Right lobe of liver (tissue), 6 donors: Measurements from ENCODE around the gene NBPF11. TPM values are rescaled to one million over a fixed set of nuclear protein-coding genes. Genes with fewer than 3 reads are reported as not detected.

Experiments
- ATAC-seq, 4 donors: fragments of 200-7000 bp; cut with Tn5 transposase; one replicate each; pipeline ENCODE4 v1.9.1; 2020; ENCODE audit warnings: mild to moderate bottlenecking in 4 of 4, moderate library complexity in 4 of 4
- DNase-seq, 3 donors: peaks; one replicate each; pipeline ENCODE4 v3.0.0-alpha.2; 2020
- H3K27ac ChIP-seq, 3 donors: fragments of 200-600 bp; one replicate each; pipeline ENCODE4 v1.8.0; 2022
- H3K27me3 ChIP-seq, 2 donors: fragments of 200-600 bp; one replicate each; pipeline ENCODE4 v1.8.0; 2022
- H3K36me3 ChIP-seq, 4 donors: fragments of 200-600 bp; sonication (generic) in 1 of 4; one replicate each; pipeline versions ENCODE4 v1.5.1 to v1.8.0; 2017 to 2022; ENCODE audit warnings: control low read depth in 1 of 4
- H3K4me1 ChIP-seq, 4 donors: fragments of 200-600 bp; sonication (generic) in 1 of 4; one replicate each; pipeline versions ENCODE4 v1.5.1 to v1.8.0; 2017 to 2022; ENCODE audit warnings: control low read depth in 1 of 4
- H3K4me3 ChIP-seq, 3 donors: fragments of 200-600 bp; one replicate each; pipeline ENCODE4 v1.8.0; 2022
- H3K9me3 ChIP-seq, 4 donors: fragments of 200-600 bp; sonication (generic) in 1 of 4; one replicate each; pipeline versions ENCODE4 v1.5.1 to v1.8.0; 2017 to 2022; ENCODE audit warnings: control low read depth in 1 of 4
- POLR2A ChIP-seq: fragments of 450-650 bp; IDR thresholded peaks from one replicate; pipeline ENCODE4 v1.6.1; 2017; ENCODE audit warnings: antibody characterized with exemption, mild to moderate bottlenecking
- WGBS: methylation state at CpG from one replicate; pipeline ENCODE4 v1.1.6; 2018; ENCODE audit warnings: low coverage, low lambda C conversion rate; ENCODE audit not compliant: insufficient coverage; ENCODE audit errors: missing lambda C conversion rate; 5-methylcytosine and 5-hydroxymethylcytosine counted together
- intact Hi-C, 2 donors: fragments of 100-400 bp; cut with DNase I; formaldehyde crosslinking; loops; one replicate each; pipeline versions ENCODE4 v1.11.2 to v1.14.1; 2022
- total RNA-seq, 6 experiments: library from RNA; depleted of rRNA in 2 of 6; stranded (reverse); fragments of >200 nt in 2 of 6; fragmentation: NEBNext Ultra II Directional in 3 of 6; extraction: Animal tissue kit (Norgen Biotek cat#: 25700) in 3 of 6; gene quantifications; one replicate each; pipeline versions ENCODE4 v1.1.0 to v1.2.4, GENCODE V29; 2016 to 2023
- TF ChIP-seq, protein P1 (sequence below), 4 donors: fragments of 200-600 bp in 3 of 4; fragments of 450-650 bp in 1 of 4; IDR thresholded peaks; one replicate each; pipeline versions ENCODE4 v1.5.1 to v1.8.0; 2016 to 2022; ENCODE audit warnings: antibody characterized with exemption in 4 of 4, mild to moderate bottlenecking in 2 of 4
- donor health status: DM: no; HTN: yes; CAD: no.
- donor health status: DM: no; HTN: no; CAD: no.
- donor health status: DM: no; HTN: no; CAD: no.
- donor health status: DM: no; HTN: yes; CAD: no.
- donor health status: DM: no; HTN: yes; CAD: no.

Gene NBPF11
- total RNA-seq, 6 experiments from 2014 or later = 4.7 to 11.1 (median 8.4) TPM

DNA sequence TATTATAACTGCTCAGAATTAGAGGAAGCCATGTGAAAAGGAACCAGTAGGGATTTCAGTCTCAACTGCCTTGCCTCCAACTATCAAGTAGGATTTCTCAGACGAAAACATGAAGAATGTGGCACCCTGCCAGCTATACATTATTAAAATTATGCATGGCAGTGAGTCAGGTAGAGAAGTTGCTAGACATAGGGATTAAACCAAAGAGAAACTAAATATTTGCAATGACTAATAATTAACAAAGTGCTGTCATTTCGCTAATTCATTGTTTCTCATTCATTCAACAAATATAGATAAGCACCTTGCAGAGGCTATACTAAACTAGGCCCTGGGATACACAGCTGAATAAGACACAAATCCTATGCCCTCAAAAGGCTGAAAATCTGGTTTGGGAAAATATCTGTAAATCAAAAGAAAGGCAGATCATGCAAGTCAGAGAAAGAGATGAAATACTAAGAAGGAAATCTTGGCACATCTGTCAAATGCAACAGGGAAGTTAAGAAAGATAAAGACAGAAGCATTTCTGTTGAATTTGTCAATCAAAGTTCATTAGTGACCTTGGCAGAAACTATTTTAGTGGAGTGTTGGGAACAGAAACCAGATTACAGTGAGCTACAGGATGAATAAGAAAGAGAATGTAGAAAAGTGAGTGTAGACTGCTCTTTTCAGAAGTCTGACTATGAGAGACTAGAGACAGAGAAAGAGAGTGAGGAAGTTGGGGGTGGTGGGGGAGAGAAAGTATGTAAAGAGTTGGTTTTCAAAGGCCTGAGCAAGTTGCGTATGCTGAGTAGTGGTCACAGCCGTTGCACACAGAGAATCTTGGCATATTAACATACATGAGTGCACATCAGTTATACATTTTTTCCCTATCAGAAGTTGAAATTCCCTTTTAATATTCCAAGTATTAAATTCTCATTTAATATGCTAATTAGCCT lies 14.7 kb upstream of the NBPF11 start:
- TF ChIP-seq POLR2A = no peak
- TF ChIP-seq, protein P1, sequence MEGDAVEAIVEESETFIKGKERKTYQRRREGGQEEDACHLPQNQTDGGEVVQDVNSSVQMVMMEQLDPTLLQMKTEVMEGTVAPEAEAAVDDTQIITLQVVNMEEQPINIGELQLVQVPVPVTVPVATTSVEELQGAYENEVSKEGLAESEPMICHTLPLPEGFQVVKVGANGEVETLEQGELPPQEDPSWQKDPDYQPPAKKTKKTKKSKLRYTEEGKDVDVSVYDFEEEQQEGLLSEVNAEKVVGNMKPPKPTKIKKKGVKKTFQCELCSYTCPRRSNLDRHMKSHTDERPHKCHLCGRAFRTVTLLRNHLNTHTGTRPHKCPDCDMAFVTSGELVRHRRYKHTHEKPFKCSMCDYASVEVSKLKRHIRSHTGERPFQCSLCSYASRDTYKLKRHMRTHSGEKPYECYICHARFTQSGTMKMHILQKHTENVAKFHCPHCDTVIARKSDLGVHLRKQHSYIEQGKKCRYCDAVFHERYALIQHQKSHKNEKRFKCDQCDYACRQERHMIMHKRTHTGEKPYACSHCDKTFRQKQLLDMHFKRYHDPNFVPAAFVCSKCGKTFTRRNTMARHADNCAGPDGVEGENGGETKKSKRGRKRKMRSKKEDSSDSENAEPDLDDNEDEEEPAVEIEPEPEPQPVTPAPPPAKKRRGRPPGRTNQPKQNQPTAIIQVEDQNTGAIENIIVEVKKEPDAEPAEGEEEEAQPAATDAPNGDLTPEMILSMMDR (IDR thresholded peaks at IDR 0.05) = no peak
- peaks cover 0 to 6% (median 0%) of the 10 kb centered on the region in 4 donors for H3K4me1 ChIP-seq
- no peak for DNase-seq
- H3K27me3 ChIP-seq = no peaks in the 10 kb centered on the region
- H3K27ac ChIP-seq = no peak overlapping the region
- 67% methylated on average over 4 of the region's 4 CpGs for WGBS
- no peaks in the 10 kb centered on the region for H3K36me3 ChIP-seq
- no peak overlapping the region for H3K4me3 ChIP-seq
- H3K9me3 ChIP-seq = no peaks in the 10 kb centered on the region
- ATAC-seq = peak in 2 of 4 donors; percentile 12 to 71
- intact Hi-C loops = no loop called here

DNA sequence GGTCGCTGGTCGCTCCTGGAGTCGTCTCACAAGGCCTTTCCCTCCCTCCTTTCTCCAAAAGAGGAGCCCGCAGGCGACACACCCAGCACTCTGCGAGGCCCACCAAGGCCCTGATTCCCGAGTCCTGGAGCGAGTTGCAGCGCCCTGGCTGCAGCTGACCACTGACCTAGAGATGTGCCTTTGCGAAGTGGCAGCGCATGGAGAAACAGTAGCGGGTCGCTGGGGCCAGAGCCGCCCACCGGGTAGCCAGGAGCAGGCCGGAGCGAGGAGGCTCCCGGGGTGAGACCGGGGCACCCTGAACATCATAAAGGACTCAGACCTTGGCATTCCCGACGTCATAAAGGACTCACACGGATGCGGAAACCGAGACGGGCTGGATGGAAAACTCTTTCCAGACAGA lies 10.3 kb upstream of the NBPF11 start:
- 90% methylated on average over 4 of the region's 25 CpGs for WGBS
- Histone ChIP-seq H3K36me3 (no peaks in the 10 kb centered on the region), H3K27me3 (peaks cover 0 to 6% of the 10 kb centered on the region in 2 donors), H3K27ac (no peak overlapping the region), H3K4me3 (no peak overlapping the region), H3K9me3 (no peaks in the 10 kb centered on the region), H3K4me1 (peaks cover 0 to 6% (median 0%) of the 10 kb centered on the region in 4 donors)
- intact Hi-C loops = no loop called here
- no peak for DNase-seq
- no peak for TF ChIP-seq POLR2A
- TF ChIP-seq, protein P1 (IDR thresholded peaks at IDR 0.05) = no peak
- no peak for ATAC-seq

DNA sequence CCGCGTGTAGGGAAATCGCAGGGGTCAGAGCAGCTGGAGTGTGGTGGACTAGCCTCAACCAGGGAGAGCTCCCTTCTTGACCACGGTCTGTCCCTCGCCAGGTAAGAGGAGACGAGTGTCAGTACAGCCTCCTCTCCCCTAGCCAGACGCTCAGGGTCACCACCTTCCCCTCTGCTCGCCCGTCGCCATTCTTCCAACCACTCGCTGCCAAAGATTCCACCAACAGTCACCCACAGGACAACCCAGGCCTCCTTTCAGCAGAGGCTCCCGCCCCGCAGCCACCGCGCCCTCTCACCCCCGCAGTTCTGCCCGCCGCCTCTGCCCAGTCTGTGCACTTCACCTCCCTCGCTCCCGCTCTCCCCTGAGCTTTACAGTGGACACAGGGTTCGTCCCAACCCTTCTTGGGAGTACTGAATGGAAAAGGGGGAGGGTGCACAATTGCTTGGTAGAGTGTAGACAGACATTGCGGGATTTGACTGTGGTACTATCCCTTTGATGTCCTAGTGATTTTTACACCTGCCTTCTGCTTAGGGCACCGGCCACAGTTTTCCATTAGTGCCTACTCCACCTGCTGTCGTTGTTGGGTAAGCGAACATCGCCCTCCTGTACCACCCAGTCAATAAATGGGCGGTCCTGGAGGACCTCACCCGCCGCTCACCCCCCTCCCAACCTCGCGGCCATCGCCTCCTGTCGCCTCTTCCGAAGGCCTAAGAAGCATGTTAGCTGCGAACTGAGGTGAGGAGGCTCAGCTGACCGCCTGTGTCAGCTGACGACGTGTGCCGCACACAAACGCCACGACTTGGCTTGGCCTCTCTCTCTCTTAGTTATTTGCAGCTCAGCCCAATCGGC lies 9.2 kb upstream of the NBPF11 start:
- H3K27ac ChIP-seq = no peak overlapping the region
- ATAC-seq (peak; percentile 86 to 95 (median 89)), DNase-seq (peak; percentile 46 to 70 (median 57))
- no peaks in the 10 kb centered on the region for H3K4me1 ChIP-seq
- 65% methylated on average over 22 of the region's 42 CpGs for WGBS
- TF ChIP-seq, protein P1 (IDR thresholded peaks at IDR 0.05) = peak; percentile 10 to 35 (median 28)
- no peak for TF ChIP-seq POLR2A
- peaks cover 0 to 6% of the 10 kb centered on the region in 2 donors for H3K27me3 ChIP-seq
- intact Hi-C loops = no loop called here
- H3K4me3 ChIP-seq = peak overlapping the region in 2 of 3 donors; percentile 14 to 21
- H3K36me3 ChIP-seq = no peaks in the 10 kb centered on the region
- H3K9me3 ChIP-seq = no peaks in the 10 kb centered on the region

DNA sequence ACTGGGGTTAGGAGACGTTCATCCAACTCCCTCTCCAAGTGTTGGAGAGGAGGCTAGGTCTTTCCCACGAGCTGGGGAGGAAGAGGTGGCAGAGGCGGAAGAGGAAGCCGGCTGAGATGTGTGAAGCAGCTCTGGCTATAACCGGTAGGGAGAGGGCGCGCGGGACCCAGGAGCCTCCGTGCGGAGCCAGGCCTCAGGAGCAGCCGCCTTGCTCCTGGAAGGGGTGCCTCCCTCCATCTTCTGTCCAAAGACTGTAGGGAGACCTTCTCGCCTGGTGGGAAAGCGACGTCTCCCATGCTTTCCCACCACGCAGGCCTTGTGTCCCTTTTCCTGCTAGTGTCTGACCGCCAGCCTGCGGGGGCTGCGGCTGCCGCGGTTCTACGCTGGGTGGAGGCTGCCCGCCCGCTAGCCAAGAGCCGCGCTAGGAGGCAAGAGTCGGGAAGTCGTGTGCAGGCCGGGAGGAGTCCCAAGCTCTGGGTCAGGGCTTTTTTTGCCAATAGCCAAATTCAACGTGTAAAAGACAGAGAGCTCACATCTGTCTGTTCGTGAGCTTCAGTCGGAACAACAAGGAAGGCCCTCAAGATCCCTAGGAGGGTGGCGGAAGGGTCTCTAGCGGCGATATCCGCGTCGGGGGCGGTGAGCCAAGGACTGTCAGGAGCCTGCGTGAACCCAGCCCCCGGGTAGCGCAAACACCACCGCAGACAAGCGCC lies 8.4 kb upstream of the NBPF11 start:
- H3K9me3 ChIP-seq = no peaks in the 10 kb centered on the region
- intact Hi-C loops = no loop called here
- DNase-seq (no peak), ATAC-seq (peak in 2 of 4 donors; percentile 8 to 20)
- no peak overlapping the region for H3K27ac ChIP-seq
- peaks cover 0 to 6% of the 10 kb centered on the region in 2 donors for H3K27me3 ChIP-seq
- TF ChIP-seq, protein P1 (IDR thresholded peaks at IDR 0.05) = no peak
- no peak for TF ChIP-seq POLR2A
- H3K4me1 ChIP-seq = no peaks in the 10 kb centered on the region
- no peaks in the 10 kb centered on the region for H3K36me3 ChIP-seq
- WGBS = 55% methylated on average over 4 of the region's 43 CpGs
- H3K4me3 ChIP-seq = no peak overlapping the region
